Adrenal gland (tissue), 12 donors: ENCODE data around the gene EPHB1. TPM values are rescaled to one million over a fixed set of nuclear protein-coding genes. Genes with fewer than 3 reads are reported as not detected.

Experiments used
- DNase-seq, 7 donors: peaks; one replicate each; pipeline ENCODE4 v3.0.0-alpha.2; 2019 to 2020
- H3K27ac ChIP-seq, 5 donors: fragments of 200-600 bp; sonication (generic) in 4 of 5; 1 replicate in 3 of 5; 2 replicates in 2 of 5; pipeline versions ENCODE4 v1.5.1 to v1.8.0; 2016 to 2020; ENCODE audit warnings: mild to moderate bottlenecking in 1 of 5
- H3K27me3 ChIP-seq: fragments of 200-600 bp; 2 replicates; pipeline ENCODE4 v1.8.0; 2021
- H3K36me3 ChIP-seq, 2 donors: fragments of 200-600 bp; replicated peaks in 1 of 2; 1 replicate in 1 of 2; 2 replicates in 1 of 2; pipeline versions ENCODE4 v1.5.1 to v1.8.0; 2018 to 2022
- H3K4me1 ChIP-seq, 2 donors: fragments of 200-600 bp; replicated peaks in 1 of 2; 1 replicate in 1 of 2; 2 replicates in 1 of 2; pipeline versions ENCODE4 v1.5.1 to v1.8.0; 2018 to 2021
- H3K4me3 ChIP-seq, 4 donors: fragments of 200-600 bp; sonication (generic) in 3 of 4; one replicate each; pipeline ENCODE4 v1.5.1; 2016 to 2018
- H3K9me3 ChIP-seq, 3 donors: fragments of 200-600 bp; sonication (generic) in 1 of 3; replicated peaks in 1 of 3; 1 replicate in 2 of 3; 2 replicates in 1 of 3; pipeline versions ENCODE4 v1.5.1 to v1.8.0; 2016 to 2021
- CTCF ChIP-seq, 6 experiments: fragments of 450-650 bp in 4 of 6; fragments of 200-600 bp in 2 of 6; sonication (generic) in 1 of 6; IDR thresholded peaks; 1 replicate in 5 of 6; 2 replicates in 1 of 6; pipeline versions ENCODE4 v1.5.1 to v1.8.0; 2016 to 2021; ENCODE audit warnings: antibody characterized with exemption in 6 of 6, mild to moderate bottlenecking in 2 of 6, moderate library complexity in 1 of 6
- POLR2A ChIP-seq, 2 donors: fragments of 450-650 bp; IDR thresholded peaks; one replicate each; pipeline ENCODE4 v1.6.1; 2017; ENCODE audit warnings: antibody characterized with exemption in 2 of 2, mild to moderate bottlenecking in 2 of 2, moderate library complexity in 1 of 2
- WGBS, 4 donors: extraction: QIAGEN DNeasy Blood & Tissue Kit in 2 of 4; methylation state at CpG; one replicate each; pipeline versions ENCODE4 v1.1.5 to v1.1.7; 2013 to 2017; 5-methylcytosine and 5-hydroxymethylcytosine counted together
- intact Hi-C, 2 donors: fragments of 100-400 bp; cut with DNase I; formaldehyde crosslinking; loops; one replicate each; pipeline versions ENCODE4 v1.14.1 to v1.15.0; 2022 to 2023
- polyA plus RNA-seq, 3 donors: library from polyadenylated mRNA; stranded (reverse); fragments of 200-250 nt in 2 of 3; fragments of 350-450 nt in 1 of 3; fragmentation: Illumina TruSeq in 1 of 3; extraction: RNeasy Lipid Tissue Mini Kit (QIAGEN cat#74804) in 1 of 3; gene quantifications; one replicate each; pipeline ENCODE4 v1.2.3, GENCODE V29; 2013 to 2014
- total RNA-seq, 9 donors: library from RNA; depleted of rRNA in 4 of 9; stranded (reverse); fragments of >200 nt in 4 of 9; fragments of 120-200 nt in 1 of 9; fragmentation: NEBNext Ultra II Directional in 1 of 9; extraction: Animal tissue kit (Norgen Biotek cat#: 25700) in 1 of 9; gene quantifications; one replicate each; pipeline versions ENCODE4 v1.1.0 to v1.2.4, GENCODE V29; 2013 to 2023
- donor health status: healthy with polysubstance abuse.
- donor health status: Bipolar disorder and iron deficiency.
- donor health status: DM: yes; HTN: yes; CAD: no.
- donor health status: DM: no; HTN: no; CAD: no.
- donor health status: DM: no; HTN: no; CAD: no.
- donor health status: DM: yes; HTN: yes; CAD: no.

Gene EPHB1
- total and polyA plus RNA-seq, 12 donors, result 0.10 to 3.4 (median 0.98) TPM

- 34 to 64% (median 38%) methylated on average over 3 of the region's 3 CpGs for WGBS, 4 donors
- H3K36me3 ChIP-seq, result no peaks in the 10 kb centered on the region
- intact Hi-C loops, result no loop called here
- H3K27ac ChIP-seq, result no peak overlapping the region
- no peak overlapping the region for H3K4me3 ChIP-seq
- no peaks in the 10 kb centered on the region for H3K4me1 ChIP-seq
- no peak for DNase-seq
- no peaks in the 10 kb centered on the region for H3K9me3 ChIP-seq
- TF ChIP-seq POLR2A (IDR thresholded peaks at IDR 0.05) (no peak), CTCF (IDR thresholded peaks at IDR 0.05) (no peak)
- H3K27me3 ChIP-seq, result no peaks in the 10 kb centered on the region
These were observed 333.8 kb downstream of the EPHB1 start for GRCh38 chr3:135128818-135129217.

GRCh38 chr3:135131290-135131689 lies 336.2 kb downstream of the EPHB1 start:
- 60 to 72% (median 65%) methylated on average over 7 of the region's 7 CpGs for WGBS, 4 donors
- DNase-seq, result no peak
- TF ChIP-seq POLR2A (IDR thresholded peaks at IDR 0.05) (no peak), CTCF (IDR thresholded peaks at IDR 0.05) (no peak)
- Histone ChIP-seq H3K36me3 (no peaks in the 10 kb centered on the region), H3K27ac (no peak overlapping the region), H3K4me3 (no peak overlapping the region), H3K27me3 (no peaks in the 10 kb centered on the region), H3K9me3 (no peaks in the 10 kb centered on the region), H3K4me1 (no peaks in the 10 kb centered on the region)
- intact Hi-C loops, result no loop called here

- intact Hi-C loops, result no loop called here
- TF ChIP-seq POLR2A (IDR thresholded peaks at IDR 0.05), result no peak
- no peak for TF ChIP-seq CTCF (IDR thresholded peaks at IDR 0.05)
- no peaks in the 10 kb centered on the region for H3K4me1 ChIP-seq
- H3K27ac ChIP-seq, result no peak overlapping the region
- no peak for DNase-seq
- 75 to 87% (median 79%) methylated on average over 8 of the region's 8 CpGs for WGBS, 4 donors
- H3K36me3 ChIP-seq, result no peaks in the 10 kb centered on the region
- H3K9me3 ChIP-seq, result no peaks in the 10 kb centered on the region
- H3K27me3 ChIP-seq, result no peaks in the 10 kb centered on the region
- no peak overlapping the region for H3K4me3 ChIP-seq
These were observed 339.0 kb downstream of the EPHB1 start for GRCh38 chr3:135133905-135134683.

- intact Hi-C loops, result no loop called here
- no peak overlapping the region for H3K4me3 ChIP-seq
- H3K4me1 ChIP-seq, result no peaks in the 10 kb centered on the region
- H3K27ac ChIP-seq, result no peak overlapping the region
- TF ChIP-seq POLR2A (IDR thresholded peaks at IDR 0.05) (no peak), CTCF (IDR thresholded peaks at IDR 0.05) (no peak)
- no peak for DNase-seq
- WGBS, 4 donors, result 66 to 81% (median 72%) methylated on average over 3 of the region's 3 CpGs
- H3K36me3 ChIP-seq, result no peaks in the 10 kb centered on the region
- no peaks in the 10 kb centered on the region for H3K9me3 ChIP-seq
- no peaks in the 10 kb centered on the region for H3K27me3 ChIP-seq
These were observed 339.6 kb downstream of the EPHB1 start for GRCh38 chr3:135134684-135135075.
